SH-SY5Y (cell line): ENCODE results near the gene CHST10.

Experiments
- GATA2 ChIP-seq: IDR thresholded peaks from 2 replicates; pipeline ENCODE4 v1.6.1; 2011; ENCODE audit warnings: mild to moderate bottlenecking, low read depth, low read length
- GATA3 ChIP-seq: IDR thresholded peaks from 2 replicates; pipeline ENCODE4 v1.6.1; 2011; ENCODE audit warnings: low read depth, mild to moderate bottlenecking, low read length, moderate library complexity

GRCh38 chr2:100411841-100412292 is 5.6 kb downstream of the CHST10 start:
- TF ChIP-seq GATA2 (no peak), GATA3 (no peak)
